Activated naive CD4-positive, alpha-beta T cell treated with anti-CD3 and anti-CD28 coated beads, Interleukin-2, amount 50 U/mL, for 72 hours (primary cell): ENCODE results near the gene ZNRD2. TPM values are rescaled to one million over a fixed set of nuclear protein-coding genes. Genes with fewer than 3 reads are reported as not detected.
A peak's percentile ranks its signal among the peaks of the same experiment; 100 is the strongest.

Experiments
- ATAC-seq, 2 donors: fragments of 150-1000 bp; cut with Tn5 transposase; 2 replicates each; pipeline ENCODE4 v1.10.0; 2021; ENCODE audit warnings: mild to moderate bottlenecking in 2 of 2, moderate library complexity in 2 of 2
- DNase-seq, 2 donors: peaks; one replicate each; pipeline ENCODE4 v3.0.0; 2021 to 2022; ENCODE audit warnings: low spot score in 2 of 2
- H3K27ac Mint-ChIP-seq, 2 donors: one replicate each; pipeline ENCODE4 v1.8.0; 2022; ENCODE audit warnings: mild to moderate bottlenecking in 2 of 2, mixed read lengths in 2 of 2
- H3K36me3 Mint-ChIP-seq, 2 donors: one replicate each; pipeline ENCODE4 v1.8.0; 2022; ENCODE audit warnings: mixed read lengths in 2 of 2
- H3K9me3 Mint-ChIP-seq, 2 donors: one replicate each; pipeline ENCODE4 v1.8.0; 2022; ENCODE audit warnings: mixed read lengths in 2 of 2
- total RNA-seq, 2 donors: library from RNA; stranded (reverse); gene quantifications; one replicate each; pipeline ENCODE4 v1.2.3, GENCODE V29; 2022

Gene ZNRD2
- total RNA-seq, 2 donors from 2014 or later, result 35.9 to 44.3 TPM

GRCh38 chr11:65575568-65576231, 5.4 kb downstream of the ZNRD2 start, which contains the start of gene EHBP1L1:
EHBP1L1 (plus strand) TSS chr11:65576053; CDS start chr11:65576303, 250 bp downstream.
- DNase-seq, result peak; percentile 78 to 89
- H3K36me3 Mint-ChIP-seq, result peaks cover 24 to 28% of the 10 kb centered on the region in 2 donors

GRCh38 chr11:65576232-65576866, 6.1 kb downstream of the ZNRD2 start:
- peak in 1 of 2 donors; percentile 73 for DNase-seq
- Mint-ChIP-seq H3K9me3 (no peaks in the 10 kb centered on the region), H3K27ac (peak overlapping the region; percentile 52 to 92), H3K36me3 (peaks cover 20 to 28% of the 10 kb centered on the region in 2 donors)
- ATAC-seq, result peak in 1 of 2 donors; percentile 1

More at GRCh38 chr11:65575568-65576231, 5.4 kb downstream of the ZNRD2 start, which contains the start of gene EHBP1L1:
- ATAC-seq, result peak; percentile 43 to 62
- no peaks in the 10 kb centered on the region for H3K9me3 Mint-ChIP-seq
- peak within 1 kb of the TSS; percentile 92 to 93 for H3K27ac Mint-ChIP-seq

DNA sequence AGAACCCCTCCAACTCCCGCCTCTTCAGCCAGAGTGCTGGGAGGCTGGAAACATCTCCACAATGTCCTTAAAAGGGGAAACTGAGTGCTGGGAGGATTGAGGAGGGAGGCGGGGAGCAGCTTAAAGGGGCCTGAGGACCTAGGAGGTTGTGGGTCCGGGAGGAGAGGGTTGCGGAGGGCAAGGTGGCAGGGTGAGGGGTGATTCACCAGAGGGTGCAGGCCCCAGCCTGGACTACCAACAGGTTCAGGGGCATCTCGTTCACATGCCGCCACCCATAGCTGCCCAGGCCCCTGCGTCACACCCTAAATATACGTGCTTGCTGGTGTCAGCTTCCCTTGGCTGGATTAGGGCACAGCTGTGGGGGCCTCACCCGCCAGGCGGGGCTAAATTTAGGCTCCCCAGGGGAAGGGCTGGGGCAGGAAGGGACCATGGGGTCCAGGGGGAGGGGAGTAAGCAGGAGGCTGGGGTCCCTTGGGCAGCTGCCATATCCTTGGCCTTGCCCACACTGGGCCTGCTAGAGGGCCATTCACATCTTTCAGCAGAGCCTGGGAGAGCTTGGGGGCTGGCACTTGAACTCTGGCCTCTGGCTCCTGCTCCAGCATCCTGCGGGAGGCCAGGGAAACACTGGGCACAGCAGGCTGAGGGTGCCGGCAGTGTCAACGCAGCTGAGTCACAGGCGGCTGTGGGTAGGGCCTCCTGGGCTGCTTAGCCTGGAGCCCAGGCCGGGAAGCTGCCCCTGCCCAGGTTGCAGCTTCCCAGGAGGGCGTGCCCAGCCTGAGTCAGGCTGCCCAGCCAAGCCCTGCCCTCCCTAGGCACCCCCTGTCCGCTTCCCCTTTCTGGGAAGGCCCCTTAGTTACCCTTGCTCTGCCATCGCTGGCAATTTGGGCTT, 6.8 kb downstream of the ZNRD2 start:
- ATAC-seq, result peak in 1 of 2 donors; percentile 38

GRCh38 chr11:65577756-65578109, 7.5 kb downstream of the ZNRD2 start:
- no peaks in the 10 kb centered on the region for H3K9me3 Mint-ChIP-seq
- DNase-seq, result no peak
- peak overlapping the region in 1 of 2 donors; percentile 92 for H3K27ac Mint-ChIP-seq
- H3K36me3 Mint-ChIP-seq, result peaks cover 14 to 22% of the 10 kb centered on the region in 2 donors
- no peak for ATAC-seq

More for the DNA sequence above, 6.8 kb downstream of the ZNRD2 start:
- no peaks in the 10 kb centered on the region for H3K9me3 Mint-ChIP-seq
- peaks cover 16 to 23% of the 10 kb centered on the region in 2 donors for H3K36me3 Mint-ChIP-seq
- DNase-seq, result peak in 1 of 2 donors; percentile 79
- H3K27ac Mint-ChIP-seq, result peak overlapping the region; percentile 52 to 92

GRCh38 chr11:65578134-65578533, 7.9 kb downstream of the ZNRD2 start:
- Mint-ChIP-seq H3K36me3 (peaks cover 14 to 24% of the 10 kb centered on the region in 2 donors), H3K9me3 (no peaks in the 10 kb centered on the region), H3K27ac (peak overlapping the region; percentile 75 to 92)
- no peak for DNase-seq
- no peak for ATAC-seq

DNA sequence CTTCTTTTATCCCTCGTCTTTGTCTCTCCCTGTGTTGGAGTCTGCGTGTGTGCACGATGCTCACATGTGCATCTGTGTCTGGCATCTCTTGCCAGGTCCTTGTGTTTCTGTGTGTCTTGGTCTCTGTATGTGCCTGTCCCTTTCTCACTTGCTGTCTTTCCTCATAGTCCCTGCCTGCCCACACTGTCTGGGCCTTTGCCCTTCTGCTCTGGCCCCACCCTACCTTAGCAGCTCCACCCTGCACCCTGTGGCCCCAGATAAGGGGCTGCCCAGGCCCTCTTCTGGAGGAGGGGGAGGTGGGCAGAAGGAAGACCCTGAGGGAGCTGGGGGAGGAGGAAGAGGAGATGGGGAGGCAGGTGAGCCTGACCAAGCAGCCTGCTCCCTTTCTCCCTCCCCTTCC, 8.4 kb downstream of the ZNRD2 start:
- no peaks in the 10 kb centered on the region for H3K9me3 Mint-ChIP-seq
- DNase-seq (no peak), ATAC-seq (no peak)
- peak overlapping the region in 1 of 2 donors; percentile 92 for H3K27ac Mint-ChIP-seq
- peaks cover 13 to 29% of the 10 kb centered on the region in 2 donors for H3K36me3 Mint-ChIP-seq

GRCh38 chr11:65579291-65579690, 9.0 kb downstream of the ZNRD2 start:
- Mint-ChIP-seq H3K36me3 (peaks cover 8 to 29% of the 10 kb centered on the region in 2 donors), H3K9me3 (no peaks in the 10 kb centered on the region), H3K27ac (no peak overlapping the region)
- no peak for DNase-seq
- no peak for ATAC-seq

GRCh38 chr11:65580031-65580692, 9.9 kb downstream of the ZNRD2 start:
- no peak for ATAC-seq
- no peak overlapping the region for H3K27ac Mint-ChIP-seq
- peaks cover 8 to 29% of the 10 kb centered on the region in 2 donors for H3K36me3 Mint-ChIP-seq
- DNase-seq, result no peak
- H3K9me3 Mint-ChIP-seq, result no peaks in the 10 kb centered on the region

GRCh38 chr11:65580756-65581155, 10.5 kb downstream of the ZNRD2 start:
- Mint-ChIP-seq H3K9me3 (no peaks in the 10 kb centered on the region), H3K36me3 (peaks cover 8 to 29% of the 10 kb centered on the region in 2 donors), H3K27ac (no peak overlapping the region)
- DNase-seq, result no peak
- ATAC-seq, result no peak

DNA sequence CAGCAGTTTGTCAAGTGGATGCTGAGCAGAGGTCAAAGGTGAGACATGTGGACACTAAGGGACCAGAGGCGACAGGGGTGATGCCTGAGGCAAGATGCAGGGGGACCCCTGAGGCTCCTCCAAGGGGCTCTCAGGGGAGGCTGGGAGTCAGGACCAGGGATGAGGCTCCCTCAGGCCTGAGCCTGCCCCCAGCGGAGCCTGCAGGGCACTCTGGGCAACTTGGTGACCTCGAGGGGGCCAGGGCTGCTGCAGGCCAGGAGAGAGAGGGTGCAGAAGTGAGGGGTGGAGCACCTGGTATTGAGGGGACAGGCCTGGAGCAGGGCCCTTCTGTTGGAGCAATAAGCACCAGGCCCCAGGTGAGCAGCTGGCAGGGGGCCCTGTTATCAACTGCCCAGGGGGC, 11.7 kb downstream of the ZNRD2 start:
- H3K36me3 Mint-ChIP-seq, result peaks cover 14 to 32% of the 10 kb centered on the region in 2 donors
- H3K27ac Mint-ChIP-seq, result peak overlapping the region; percentile 66 to 78
- no peaks in the 10 kb centered on the region for H3K9me3 Mint-ChIP-seq
- ATAC-seq (no peak), DNase-seq (no peak)

- Mint-ChIP-seq H3K36me3 (peaks cover 8 to 23% of the 10 kb centered on the region in 2 donors), H3K27ac (peak overlapping the region; percentile 76 to 78), H3K9me3 (no peaks in the 10 kb centered on the region)
- no peak for DNase-seq
- ATAC-seq, result no peak
Observed at GRCh38 chr11:65583589-65583988, 13.3 kb downstream of the ZNRD2 start.

DNA sequence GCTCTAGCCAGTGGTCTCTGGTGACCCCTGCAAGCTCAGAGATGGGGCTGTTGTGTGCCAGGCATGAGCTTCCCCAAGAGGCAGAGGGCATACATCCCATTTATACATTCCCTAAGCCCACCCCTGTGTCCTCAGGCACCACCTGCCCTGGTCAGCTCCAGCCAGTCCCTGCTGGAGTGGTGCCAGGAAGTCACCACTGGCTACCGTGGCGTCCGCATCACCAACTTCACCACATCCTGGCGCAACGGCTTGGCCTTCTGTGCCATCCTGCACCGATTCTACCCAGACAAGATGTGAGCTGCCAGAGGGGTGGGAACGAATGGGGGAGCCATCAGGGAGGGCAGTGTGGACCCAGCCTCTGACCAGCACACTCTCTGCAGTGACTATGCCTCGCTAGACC, 13.8 kb downstream of the ZNRD2 start:
- H3K27ac Mint-ChIP-seq, result peak overlapping the region in 1 of 2 donors; percentile 78
- ATAC-seq (no peak), DNase-seq (no peak)
- no peaks in the 10 kb centered on the region for H3K9me3 Mint-ChIP-seq
- H3K36me3 Mint-ChIP-seq, result peaks cover 6 to 20% of the 10 kb centered on the region in 2 donors

- Mint-ChIP-seq H3K36me3 (peaks cover 6 to 20% of the 10 kb centered on the region in 2 donors), H3K27ac (no peak overlapping the region), H3K9me3 (no peaks in the 10 kb centered on the region)
- ATAC-seq (no peak), DNase-seq (no peak)
Observed at GRCh38 chr11:65584723-65585171, 14.5 kb downstream of the ZNRD2 start.

DNA sequence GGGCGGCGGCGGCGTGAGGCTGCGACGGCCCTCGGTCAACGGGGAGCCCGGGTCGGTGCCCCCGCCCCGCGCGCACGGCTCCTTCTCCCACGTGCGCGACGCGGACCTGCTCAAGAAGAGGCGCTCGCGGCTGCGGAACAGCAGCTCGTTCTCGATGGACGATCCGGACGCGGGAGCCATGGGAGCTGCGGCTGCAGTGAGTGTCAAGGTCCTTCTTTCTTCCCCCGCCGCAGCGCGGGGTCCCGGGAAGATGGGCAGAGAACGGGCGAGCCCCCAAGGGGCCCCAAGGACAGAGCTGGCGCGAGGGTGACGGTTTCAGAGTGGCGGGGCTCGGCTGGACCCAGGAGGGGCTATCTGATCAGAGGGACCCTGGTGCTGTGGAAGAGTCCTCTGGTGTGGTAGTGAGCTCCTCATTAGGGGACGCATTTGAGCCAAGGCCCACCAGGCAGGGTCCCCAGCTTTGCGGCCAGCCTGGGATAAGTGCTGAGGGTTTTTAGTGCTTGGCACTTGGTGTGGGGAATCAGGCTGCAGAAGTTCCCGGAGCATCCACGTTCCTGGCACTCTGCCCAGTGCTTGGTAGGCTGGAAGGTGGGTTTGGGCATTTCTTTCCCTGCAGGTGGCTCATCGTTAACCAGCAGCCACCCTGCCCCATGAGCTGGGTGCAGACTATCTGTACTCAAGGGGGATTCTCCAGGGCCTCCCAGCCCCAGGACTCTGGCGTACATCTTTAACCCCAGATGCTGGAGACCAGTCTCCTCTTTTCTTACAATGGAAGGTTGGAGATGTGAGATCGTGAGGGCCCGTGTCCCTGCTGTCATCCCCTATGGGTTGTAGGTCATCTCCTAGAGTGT, 15.3 kb downstream of the ZNRD2 start:
- Mint-ChIP-seq H3K27ac (peak overlapping the region in 1 of 2 donors; percentile 84), H3K36me3 (peaks cover 6 to 15% of the 10 kb centered on the region in 2 donors), H3K9me3 (no peaks in the 10 kb centered on the region)
- no peak for ATAC-seq
- DNase-seq, result no peak

DNA sequence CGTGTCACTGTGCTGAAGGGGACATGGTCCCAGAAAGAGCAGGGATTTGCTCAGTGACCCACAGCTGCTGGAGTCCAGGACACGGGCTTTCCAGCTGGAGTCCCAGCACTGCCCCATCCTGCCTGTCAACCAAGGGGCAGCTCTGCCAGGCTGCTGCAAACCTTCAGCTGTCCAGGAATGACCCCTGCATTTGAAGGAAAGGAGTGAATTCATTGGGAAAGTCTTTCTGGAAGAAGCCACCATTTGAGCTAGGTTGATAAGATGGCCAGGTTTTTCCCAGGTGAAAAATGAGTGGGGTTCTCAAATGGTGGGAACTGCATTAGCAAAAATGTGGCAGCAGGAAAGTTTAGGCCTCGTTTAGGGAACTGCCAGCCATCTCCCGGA, 16.0 kb downstream of the ZNRD2 start:
- DNase-seq (no peak), ATAC-seq (no peak)
- Mint-ChIP-seq H3K27ac (peak overlapping the region; percentile 33 to 84), H3K36me3 (peaks cover 6 to 15% of the 10 kb centered on the region in 2 donors), H3K9me3 (no peaks in the 10 kb centered on the region)
